ENCODE data around the gene RHBDD1. TPM values are rescaled to one million over a fixed set of nuclear protein-coding genes. Genes with fewer than 3 reads are reported as not detected.

The RHBDD1 gene
- total and polyA plus RNA-seq, 2 experiments from 2014 or later: 20.1 to 20.9 TPM

DNA sequence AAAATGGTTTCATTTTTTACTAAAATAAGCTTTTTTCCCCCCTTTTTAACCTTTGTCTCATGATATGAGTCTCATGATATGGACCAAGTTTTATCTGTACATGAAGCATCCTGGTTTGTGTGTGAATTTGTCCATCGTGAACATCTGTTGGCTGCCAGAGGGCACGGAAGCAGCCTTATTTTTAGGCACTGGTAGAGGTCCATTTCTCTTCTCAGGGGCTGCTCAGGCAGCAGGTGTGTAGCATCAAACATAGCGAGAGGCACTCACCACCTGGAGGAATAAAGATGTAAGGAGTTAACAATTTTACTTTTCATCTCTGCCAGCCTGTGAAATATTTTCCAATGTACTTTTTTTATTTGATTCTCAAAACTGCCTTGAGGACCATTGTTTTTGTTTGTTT is 134.5 kb downstream of the RHBDD1 start:
- WGBS (ENCODE audit: low lambda C conversion rate, missing lambda C conversion rate): 93% methylated on average over 3 of the region's 3 CpGs
- no peak overlapping the region for H3K27ac ChIP-seq
- no peak overlapping the region for H3K4me2 ChIP-seq

DNA sequence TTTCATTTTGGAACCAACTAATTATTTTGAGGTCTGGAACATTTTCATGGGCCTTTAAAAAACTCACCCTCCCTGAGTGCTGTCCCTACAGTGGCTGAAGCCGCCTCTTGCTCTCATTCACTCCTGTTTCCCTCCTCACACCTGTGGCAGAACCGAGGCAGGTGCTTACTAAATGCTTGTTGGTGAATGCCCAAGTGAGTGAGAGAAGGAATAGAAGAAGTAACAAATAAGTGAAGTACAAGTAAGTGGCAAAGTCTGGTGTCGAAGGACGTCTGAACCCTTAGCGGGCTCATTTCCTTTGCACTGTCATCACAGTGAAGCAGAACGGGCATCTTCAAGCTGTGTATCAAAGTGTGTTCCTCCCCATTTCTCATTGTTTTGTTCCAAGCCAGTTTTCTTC is 135.2 kb downstream of the RHBDD1 start:
- no peak for TF ChIP-seq EZH2 (IDR thresholded peaks at IDR 0.05; ENCODE audit: borderline replicate concordance)
- no peak for DNase-seq (ENCODE audit: low spot score)
- Histone ChIP-seq H3K9me3 (ENCODE audit: low read depth) (no peaks in the 10 kb centered on the region), H4K20me1 (ENCODE audit: insufficient read depth, poor library complexity, severe bottlenecking) (no peaks in the 10 kb centered on the region), H3K36me3 (replicated peaks; ENCODE audit: insufficient read depth, low read depth) (no peaks in the 10 kb centered on the region), H3K4me3 (no peak overlapping the region), H3K4me1 (ENCODE audit: insufficient read depth) (no peaks in the 10 kb centered on the region), H3K4me2 (no peak overlapping the region), H3K27me3 (no peaks in the 10 kb centered on the region), H3K79me2 (no peaks in the 10 kb centered on the region), H3K9me2 (replicated peaks; ENCODE audit: insufficient read depth) (no peaks in the 10 kb centered on the region), H3K27ac (no peak overlapping the region), H2AFZ (no peak overlapping the region)
- WGBS (ENCODE audit: low lambda C conversion rate, missing lambda C conversion rate): 91% methylated on average over 6 of the region's 6 CpGs

More for the DNA sequence above, 134.5 kb downstream of the RHBDD1 start:
- no peak for DNase-seq (ENCODE audit: low spot score)
- H3K9me2 ChIP-seq (replicated peaks; ENCODE audit: insufficient read depth): no peaks in the 10 kb centered on the region
- H3K9me3 ChIP-seq (ENCODE audit: low read depth): no peaks in the 10 kb centered on the region
- H4K20me1 ChIP-seq (ENCODE audit: insufficient read depth, poor library complexity, severe bottlenecking): no peaks in the 10 kb centered on the region
- TF ChIP-seq, protein P1, sequence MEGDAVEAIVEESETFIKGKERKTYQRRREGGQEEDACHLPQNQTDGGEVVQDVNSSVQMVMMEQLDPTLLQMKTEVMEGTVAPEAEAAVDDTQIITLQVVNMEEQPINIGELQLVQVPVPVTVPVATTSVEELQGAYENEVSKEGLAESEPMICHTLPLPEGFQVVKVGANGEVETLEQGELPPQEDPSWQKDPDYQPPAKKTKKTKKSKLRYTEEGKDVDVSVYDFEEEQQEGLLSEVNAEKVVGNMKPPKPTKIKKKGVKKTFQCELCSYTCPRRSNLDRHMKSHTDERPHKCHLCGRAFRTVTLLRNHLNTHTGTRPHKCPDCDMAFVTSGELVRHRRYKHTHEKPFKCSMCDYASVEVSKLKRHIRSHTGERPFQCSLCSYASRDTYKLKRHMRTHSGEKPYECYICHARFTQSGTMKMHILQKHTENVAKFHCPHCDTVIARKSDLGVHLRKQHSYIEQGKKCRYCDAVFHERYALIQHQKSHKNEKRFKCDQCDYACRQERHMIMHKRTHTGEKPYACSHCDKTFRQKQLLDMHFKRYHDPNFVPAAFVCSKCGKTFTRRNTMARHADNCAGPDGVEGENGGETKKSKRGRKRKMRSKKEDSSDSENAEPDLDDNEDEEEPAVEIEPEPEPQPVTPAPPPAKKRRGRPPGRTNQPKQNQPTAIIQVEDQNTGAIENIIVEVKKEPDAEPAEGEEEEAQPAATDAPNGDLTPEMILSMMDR (IDR thresholded peaks at IDR 0.05; ENCODE audit: poor library complexity): no peak
- TF ChIP-seq EZH2 (IDR thresholded peaks at IDR 0.05; ENCODE audit: borderline replicate concordance) (no peak), EZH2phosphoT487 (IDR thresholded peaks at IDR 0.05; ENCODE audit: low read depth, severe bottlenecking, unreplicated experiment) (no peak)
- no peaks in the 10 kb centered on the region for H3K27me3 ChIP-seq
- H3K79me2 ChIP-seq: no peaks in the 10 kb centered on the region
- H3K4me1 ChIP-seq (ENCODE audit: insufficient read depth): no peaks in the 10 kb centered on the region
- no peak overlapping the region for H3K4me3 ChIP-seq
- no peaks in the 10 kb centered on the region for H3K36me3 ChIP-seq (replicated peaks; ENCODE audit: insufficient read depth, low read depth)
- H2AFZ ChIP-seq: no peak overlapping the region

DNA sequence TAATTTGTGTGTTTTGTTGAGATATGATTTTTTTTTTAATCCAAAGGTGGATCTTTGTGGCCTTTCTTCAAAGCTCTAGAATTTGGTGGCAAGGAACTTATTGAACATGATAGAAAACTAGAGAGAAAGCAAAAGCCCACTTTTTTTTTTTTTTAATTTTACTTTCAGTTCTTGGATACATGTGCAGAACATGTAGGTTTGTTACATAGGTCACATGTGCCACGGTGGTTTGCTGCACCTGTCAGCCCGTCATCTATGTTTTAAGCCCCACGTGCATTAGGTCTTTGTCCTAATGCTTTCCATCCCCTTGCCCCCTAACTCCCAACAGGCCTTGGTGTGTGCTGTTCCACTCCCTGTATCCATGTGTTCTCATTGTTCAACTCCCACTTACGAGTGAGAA is 135.9 kb downstream of the RHBDD1 start:
- 96% methylated on average over 4 of the region's 4 CpGs for WGBS (ENCODE audit: low lambda C conversion rate, missing lambda C conversion rate)
- Histone ChIP-seq H3K4me2 (no peak overlapping the region), H4K20me1 (ENCODE audit: insufficient read depth, poor library complexity, severe bottlenecking) (no peaks in the 10 kb centered on the region), H3K4me1 (ENCODE audit: insufficient read depth) (no peaks in the 10 kb centered on the region), H3K79me2 (no peaks in the 10 kb centered on the region), H3K9me3 (ENCODE audit: low read depth) (no peaks in the 10 kb centered on the region), H3K9me2 (replicated peaks; ENCODE audit: insufficient read depth) (no peaks in the 10 kb centered on the region), H3K4me3 (no peak overlapping the region), H2AFZ (no peak overlapping the region), H3K36me3 (replicated peaks; ENCODE audit: insufficient read depth, low read depth) (no peaks in the 10 kb centered on the region), H3K27ac (no peak overlapping the region), H3K27me3 (no peaks in the 10 kb centered on the region)
- TF ChIP-seq EZH2 (IDR thresholded peaks at IDR 0.05; ENCODE audit: borderline replicate concordance): no peak
- TF ChIP-seq, protein P1 (IDR thresholded peaks at IDR 0.05; ENCODE audit: poor library complexity): no peak
- TF ChIP-seq EZH2phosphoT487 (IDR thresholded peaks at IDR 0.05; ENCODE audit: low read depth, severe bottlenecking, unreplicated experiment): no peak
- no peak for DNase-seq (ENCODE audit: low spot score)

DNA sequence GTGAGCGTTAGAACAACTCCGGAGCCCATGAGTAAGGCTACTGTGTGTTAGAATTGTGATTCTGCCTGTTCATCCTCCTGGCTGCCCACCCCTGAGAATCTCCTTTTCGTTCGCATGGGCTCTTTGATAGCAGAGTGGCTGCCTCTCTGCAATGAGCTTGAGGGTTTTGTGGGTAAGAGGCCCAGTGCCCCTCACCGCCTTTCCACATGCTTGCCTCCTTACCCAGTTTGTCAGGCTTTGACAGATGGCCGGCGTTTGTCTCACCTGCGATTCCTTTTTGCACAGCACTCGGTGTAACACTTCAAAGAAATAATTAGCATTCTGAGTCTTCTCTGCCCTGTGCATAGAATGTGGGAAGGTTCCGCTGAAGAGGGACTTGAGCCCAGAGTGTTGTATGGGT is 138.0 kb downstream of the RHBDD1 start:
- no peaks in the 10 kb centered on the region for H3K27me3 ChIP-seq
- no peaks in the 10 kb centered on the region for H4K20me1 ChIP-seq (ENCODE audit: insufficient read depth, poor library complexity, severe bottlenecking)
- H3K79me2 ChIP-seq: no peaks in the 10 kb centered on the region
- H3K4me2 ChIP-seq: no peak overlapping the region
- DNase-seq (ENCODE audit: low spot score): no peak
- no peaks in the 10 kb centered on the region for H3K9me2 ChIP-seq (replicated peaks; ENCODE audit: insufficient read depth)
- no peak overlapping the region for H2AFZ ChIP-seq
- WGBS (ENCODE audit: low lambda C conversion rate, missing lambda C conversion rate): 96% methylated on average over 10 of the region's 10 CpGs
- no peaks in the 10 kb centered on the region for H3K36me3 ChIP-seq (replicated peaks; ENCODE audit: insufficient read depth, low read depth)
- H3K27ac ChIP-seq: no peak overlapping the region
- peaks cover 10% of the 10 kb centered on the region for H3K4me1 ChIP-seq (ENCODE audit: insufficient read depth)
- TF ChIP-seq EZH2phosphoT487 (IDR thresholded peaks at IDR 0.05; ENCODE audit: low read depth, severe bottlenecking, unreplicated experiment) (no peak), EZH2 (IDR thresholded peaks at IDR 0.05; ENCODE audit: borderline replicate concordance) (no peak)
- TF ChIP-seq, protein P1 (IDR thresholded peaks at IDR 0.05; ENCODE audit: poor library complexity): no peak
- no peaks in the 10 kb centered on the region for H3K9me3 ChIP-seq (ENCODE audit: low read depth)
- H3K4me3 ChIP-seq: no peak overlapping the region

All from hepatocyte (in vitro differentiated cells).